ENCODE measurements around the gene TLR6.
"Not testable (repeated sequence)": the region's sequence is repeated elsewhere in the genome, so short reads cannot be mapped to it uniquely, and the experiment has no call there.

TLR6 gene

GRCh38 chr4:38782452-38783108 lies 74.0 kb downstream of the TLR6 start, which contains the start of gene TLR10:
Gene TLR10, minus strand, starts transcription at chr4:38782990. Its CDS starts 7,400 bp downstream, at chr4:38775590.
- peak; percentile 64 for DNase-seq (ENCODE audit: low read depth)

GRCh38 chr4:38781854-38782261 lies 74.8 kb downstream of the TLR6 start:
- DNase-seq (ENCODE audit: low read depth), result no peak
- H3K4me3 ChIP-seq (replicated peaks; ENCODE audit: low read depth, low read length), result no peak overlapping the region
- no peak for TF ChIP-seq CTCF (IDR thresholded peaks at IDR 0.05; ENCODE audit: low read length, missing control alignments)

More at GRCh38 chr4:38782452-38783108, 74.0 kb downstream of the TLR6 start, which contains the start of gene TLR10:
- peak; percentile 71 for TF ChIP-seq CTCF (IDR thresholded peaks at IDR 0.05; ENCODE audit: low read length, missing control alignments)
- no peak within 1 kb of the TSS for H3K4me3 ChIP-seq (replicated peaks; ENCODE audit: low read depth, low read length)

GRCh38 chr4:38780833-38781484 lies 75.7 kb downstream of the TLR6 start:
- TF ChIP-seq CTCF (IDR thresholded peaks at IDR 0.05; ENCODE audit: low read length, missing control alignments), result no peak
- DNase-seq (ENCODE audit: low read depth), result no peak
- H3K4me3 ChIP-seq (replicated peaks; ENCODE audit: low read depth, low read length), result no peak overlapping the region

GRCh38 chr4:38779790-38780189 lies 76.8 kb downstream of the TLR6 start:
- TF ChIP-seq CTCF (IDR thresholded peaks at IDR 0.05; ENCODE audit: low read length, missing control alignments), result no peak
- no peak overlapping the region for H3K4me3 ChIP-seq (replicated peaks; ENCODE audit: low read depth, low read length)
- no peak for DNase-seq (ENCODE audit: low read depth)

- H3K4me3 ChIP-seq (replicated peaks; ENCODE audit: low read depth, low read length); DNase-seq (ENCODE audit: low read depth): not testable (repeated sequence)
These were observed 78.7 kb downstream of the TLR6 start for GRCh38 chr4:38777925-38778324.

GRCh38 chr4:38775326-38775725 lies 81.3 kb downstream of the TLR6 start:
- no peak for TF ChIP-seq CTCF (IDR thresholded peaks at IDR 0.05; ENCODE audit: low read length, missing control alignments)
- DNase-seq (ENCODE audit: low read depth), result no peak
- no peak overlapping the region for H3K4me3 ChIP-seq (replicated peaks; ENCODE audit: low read depth, low read length)

- no peak for TF ChIP-seq CTCF (IDR thresholded peaks at IDR 0.05; ENCODE audit: low read length, missing control alignments)
- H3K4me3 ChIP-seq (replicated peaks; ENCODE audit: low read depth, low read length), result no peak overlapping the region
- peak; percentile 39 for DNase-seq (ENCODE audit: low read depth)
These were observed 82.2 kb downstream of the TLR6 start for GRCh38 chr4:38774181-38774955.

Measured in fibroblast of pulmonary artery (primary cell).